ENCODE data around the gene RPL7A. TPM values are rescaled to one million over a fixed set of nuclear protein-coding genes. Genes with fewer than 3 reads are reported as not detected.
"Not testable (repeated sequence)": the region's sequence is repeated elsewhere in the genome, so short reads cannot be mapped to it uniquely, and the experiment has no call there.

RPL7A gene
- total RNA-seq, 2 experiments from 2014 or later, result 3,102 to 3,168 TPM

DNA sequence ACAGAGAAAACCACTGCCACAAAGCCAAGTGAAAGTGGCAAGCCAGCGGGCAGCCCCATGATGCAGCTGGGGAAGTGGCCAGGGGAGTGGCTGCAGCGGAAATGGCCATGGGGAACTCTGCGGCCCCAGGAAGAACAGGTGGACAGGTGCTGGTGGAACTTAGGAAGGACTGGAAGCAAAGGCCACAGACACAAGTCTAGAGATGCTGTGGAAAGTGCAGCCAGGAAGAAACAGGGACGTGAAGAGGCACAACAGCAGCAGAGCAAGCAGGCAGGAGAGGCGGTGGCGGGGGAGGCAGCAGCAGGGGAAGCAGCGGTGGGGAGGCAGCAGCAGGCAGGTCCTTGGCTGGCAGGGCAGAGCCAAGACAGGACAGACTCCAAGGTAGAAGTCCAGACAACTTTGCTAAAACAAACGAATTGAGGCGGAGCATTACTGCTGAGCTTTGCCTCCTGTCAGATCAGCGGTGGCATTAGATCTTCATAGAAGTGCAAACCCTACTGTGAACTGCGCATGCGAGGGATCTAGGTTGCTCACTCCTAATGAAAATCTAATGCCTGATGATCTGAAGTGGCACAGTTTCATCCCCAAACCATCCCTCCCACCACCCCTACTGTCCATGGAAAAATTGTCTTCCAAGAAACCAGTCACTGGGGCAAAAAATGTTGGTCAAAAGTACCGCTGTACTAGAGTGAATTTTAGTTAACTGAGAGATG is 23.9 kb upstream of the RPL7A start:
- POLR2A ChIA-PET, result no interaction called here
- CTCF ChIA-PET, result no interaction called here

GRCh38 chr9:133327021-133327420 is 21.0 kb upstream of the RPL7A start:
- CTCF ChIA-PET, POLR2A ChIA-PET: not testable (repeated sequence)

GRCh38 chr9:133327834-133328484 is 20.1 kb upstream of the RPL7A start:
- ChIA-PET POLR2A (no interaction called here), CTCF (no interaction called here)

DNA sequence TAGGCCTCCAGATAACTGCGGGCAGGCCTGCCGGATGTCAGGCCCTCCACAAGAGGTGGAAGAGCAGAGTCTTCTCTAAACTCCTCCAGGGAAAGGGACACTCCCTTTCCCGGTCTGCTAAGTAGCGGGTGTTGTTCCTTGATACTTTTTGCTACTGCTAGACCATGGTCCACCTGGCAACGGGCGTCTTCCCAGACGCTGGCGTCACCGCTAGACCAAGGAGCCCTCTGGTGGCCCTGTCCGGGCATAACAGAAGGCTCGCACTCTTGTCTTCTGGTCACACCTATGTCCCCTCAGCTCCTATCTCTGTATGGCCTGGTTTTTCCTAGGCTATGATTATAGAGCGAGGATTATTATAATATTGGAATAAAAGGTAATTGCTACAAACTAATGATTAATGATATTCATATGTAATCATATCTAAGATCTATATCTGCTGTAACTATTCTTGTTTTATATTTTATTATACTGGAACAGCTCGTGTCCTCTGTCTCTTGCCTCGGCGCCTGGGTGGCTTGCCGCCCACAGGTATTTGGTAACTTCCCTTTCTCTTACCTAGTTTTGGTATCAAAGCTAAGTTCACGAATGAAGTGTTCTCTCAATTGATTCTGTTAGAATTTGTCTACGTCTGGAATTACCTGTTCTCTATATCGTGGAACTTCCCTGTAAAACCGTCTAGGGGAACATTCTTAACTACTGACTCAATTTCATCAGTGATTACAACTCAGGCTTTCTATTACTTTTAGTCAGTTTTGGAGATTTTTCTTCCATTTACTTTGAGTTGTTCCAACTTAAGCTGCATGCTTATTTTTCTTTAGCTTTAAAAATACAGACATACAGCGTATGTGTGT is 18.5 kb upstream of the RPL7A start:
- CTCF ChIA-PET, result interaction anchor here (0.8 to 2.5 kb wide), 4 partner anchors 90 to 226 kb away, joined by 3 to 8 read pairs (median 4); no protein-coding TSS in a partner anchor
- POLR2A ChIA-PET, result not testable (repeated sequence)

DNA sequence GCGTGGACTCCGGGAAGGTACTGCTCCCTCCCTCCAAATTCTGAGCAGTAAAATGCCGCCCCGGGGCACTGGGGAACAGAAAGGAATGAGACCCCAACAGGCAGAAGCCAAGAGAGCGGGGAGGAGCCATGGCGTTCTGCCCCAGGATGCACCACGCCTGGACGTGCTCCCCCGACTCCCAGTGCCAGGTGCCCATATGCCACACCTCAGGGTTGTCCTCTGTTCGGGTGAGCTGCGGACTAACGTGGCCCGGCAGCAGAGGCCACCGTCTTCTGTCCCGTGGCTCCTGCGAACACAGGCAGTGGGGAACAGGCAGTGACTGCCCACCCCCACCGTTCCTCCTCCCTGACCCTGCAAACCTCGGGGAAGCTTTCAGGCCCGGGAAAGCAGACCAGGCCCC is 16.8 kb upstream of the RPL7A start:
- ChIA-PET CTCF (interaction anchor here (2.5 kb wide), 1 partner anchor 144 kb away, joined by 8 read pairs; no protein-coding TSS in a partner anchor), POLR2A (interaction anchor here (1.1 kb wide), 1 partner anchor 41 kb away, joined by 3 read pairs; no protein-coding TSS in a partner anchor)

GRCh38 chr9:133331641-133332380 is 16.2 kb upstream of the RPL7A start:
- POLR2A ChIA-PET, result interaction anchor here (0.5 kb wide), 1 partner anchor 43 kb away, joined by 3 read pairs; no protein-coding TSS in a partner anchor
- CTCF ChIA-PET, result interaction anchor here (2.5 kb wide), 1 partner anchor 144 kb away, joined by 8 read pairs; no protein-coding TSS in a partner anchor

DNA sequence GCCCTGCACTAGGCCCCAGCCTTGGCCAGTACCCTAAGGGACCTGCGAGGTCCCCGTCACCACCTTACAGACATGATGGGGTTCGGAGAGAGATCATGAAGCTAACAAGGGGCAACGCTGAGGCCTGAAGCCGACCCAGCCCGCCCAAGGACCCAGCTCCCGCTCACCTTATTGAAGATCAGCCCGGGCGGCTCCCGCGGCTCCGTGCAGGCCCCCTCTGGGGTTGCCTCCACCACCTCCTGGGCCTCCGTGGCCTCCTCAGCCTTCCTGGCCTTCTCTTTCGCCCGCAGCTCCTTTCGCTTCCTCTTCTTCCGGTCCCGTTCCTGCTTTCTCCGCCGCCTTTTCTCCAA is 15.7 kb upstream of the RPL7A start:
- ChIA-PET POLR2A (interaction anchor here (0.5 kb wide), 1 partner anchor 42 kb away, joined by 3 read pairs; no protein-coding TSS in a partner anchor), CTCF (no interaction called here)

GRCh38 chr9:133333011-133333410 is 15.0 kb upstream of the RPL7A start:
- ChIA-PET CTCF (no interaction called here), POLR2A (no interaction called here)

- POLR2A ChIA-PET, result no interaction called here
- CTCF ChIA-PET, result no interaction called here
Measured at GRCh38 chr9:133333566-133333965, 14.5 kb upstream of the RPL7A start.

GRCh38 chr9:133334161-133334560 is 13.9 kb upstream of the RPL7A start:
- POLR2A ChIA-PET, result no interaction called here
- CTCF ChIA-PET, result no interaction called here

GRCh38 chr9:133334888-133335287 is 13.1 kb upstream of the RPL7A start:
- CTCF ChIA-PET, result interaction anchor here (1.0 kb wide), 1 partner anchor 36 kb away, joined by 3 read pairs; no protein-coding TSS in a partner anchor
- POLR2A ChIA-PET, result interaction anchor here (1.4 to 1.5 kb wide), 2 partner anchors 13 to 15 kb away, joined by 8 to 9 read pairs; partner anchors contain the start of genes MED22 and RPL7A

DNA sequence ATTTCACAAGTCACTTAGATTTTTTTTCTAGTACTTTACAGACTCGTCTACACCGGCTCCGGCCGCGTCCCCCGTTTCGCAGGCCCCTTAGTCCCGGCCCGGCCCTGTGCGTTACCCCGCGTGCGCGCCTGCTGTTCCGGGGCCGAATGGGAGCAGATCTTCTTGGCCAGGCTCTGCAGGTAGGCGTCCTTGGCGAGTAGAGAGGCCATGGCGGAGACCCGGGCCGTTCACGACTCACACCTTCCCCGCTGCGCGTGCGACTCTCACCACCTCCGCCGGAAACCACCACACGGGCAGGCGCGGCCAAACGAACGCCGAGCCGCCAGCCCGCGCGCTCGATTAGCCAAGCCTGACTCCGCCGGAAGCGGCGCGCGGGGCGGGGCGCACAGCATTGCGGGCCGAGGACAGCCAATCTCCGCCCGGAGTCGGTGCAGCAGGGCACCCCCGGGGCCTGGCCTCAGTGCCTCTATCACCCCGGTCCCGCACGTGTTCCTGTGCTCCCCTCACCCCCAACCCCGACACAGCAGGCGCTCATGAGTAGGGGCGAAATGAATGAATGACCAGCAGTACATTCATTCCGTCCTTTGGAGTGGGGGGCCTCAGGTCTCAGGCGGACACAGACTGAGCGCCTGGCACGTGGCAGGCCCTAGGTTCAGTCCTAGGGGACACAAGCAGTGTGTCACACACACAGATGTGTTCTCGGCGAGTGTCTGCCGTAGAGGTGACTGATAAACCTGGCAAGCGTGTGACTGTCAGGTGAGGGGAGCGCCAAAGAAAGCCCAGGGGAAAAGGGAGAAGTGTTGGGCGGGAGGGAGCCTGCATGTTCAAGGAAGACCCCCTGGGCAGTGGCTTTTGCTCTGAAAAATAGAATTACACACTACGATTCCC is 11.8 kb upstream of the RPL7A start, which contains the start of gene SURF6:
Gene SURF6, minus strand, starts transcription at position 265 of the 888 bp plus-strand sequence. Its CDS starts 56 bp downstream, at position 209.
- ChIA-PET CTCF (interaction anchor here (0.7 to 1.0 kb wide), 2 partner anchors 35 to 124 kb away, joined by 3 read pairs; no protein-coding TSS in a partner anchor), POLR2A (interaction anchor here (0.5 to 1.5 kb wide), 7 partner anchors 12 to 933 kb away, joined by 3 to 9 read pairs (median 4); partner anchors contain the start of genes MED22 and RPL7A)

- ChIA-PET CTCF (interaction anchor here (1.3 to 1.7 kb wide), 4 partner anchors 10 to 147 kb away, joined by 3 to 4 read pairs (median 4); no protein-coding TSS in a partner anchor), POLR2A (interaction anchor here (1.4 to 1.5 kb wide), 2 partner anchors 8 to 31 kb away, joined by 4 read pairs; partner anchors contain the start of genes MED22 and RPL7A)
Measured at GRCh38 chr9:133339641-133340040, 8.4 kb upstream of the RPL7A start.

DNA sequence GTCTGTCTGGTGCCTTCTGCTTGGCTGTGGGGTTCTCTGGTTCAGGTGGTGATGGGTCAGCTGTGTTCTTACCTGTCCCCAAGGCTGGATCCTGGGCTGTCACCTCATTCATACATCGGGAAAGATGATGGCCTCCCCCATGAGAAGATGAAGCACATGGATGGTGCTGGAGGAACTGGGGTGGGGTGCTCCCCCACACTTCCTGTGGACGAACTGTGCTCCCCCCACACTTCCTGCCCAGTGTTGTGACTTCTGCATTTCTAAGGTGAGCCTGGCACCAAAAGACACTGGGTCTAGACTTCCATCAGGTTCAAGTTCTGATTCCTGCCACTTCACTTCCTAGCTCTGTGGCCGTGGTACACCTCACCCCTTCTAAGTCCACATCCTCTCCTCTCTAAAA is 7.8 kb upstream of the RPL7A start:
- POLR2A ChIA-PET, result interaction anchor here (1.4 to 1.5 kb wide), 2 partner anchors 8 to 31 kb away, joined by 4 read pairs; partner anchors contain the start of genes MED22 and RPL7A
- CTCF ChIA-PET, result interaction anchor here (1.3 to 1.7 kb wide), 3 partner anchors 9 to 146 kb away, joined by 3 to 4 read pairs (median 4); no protein-coding TSS in a partner anchor

- CTCF ChIA-PET, result interaction anchor here (1.5 kb wide), 1 partner anchor 11 kb away, joined by 4 read pairs; no protein-coding TSS in a partner anchor
- POLR2A ChIA-PET, result no interaction called here
Measured at GRCh38 chr9:133340916-133341315, 7.1 kb upstream of the RPL7A start.

DNA sequence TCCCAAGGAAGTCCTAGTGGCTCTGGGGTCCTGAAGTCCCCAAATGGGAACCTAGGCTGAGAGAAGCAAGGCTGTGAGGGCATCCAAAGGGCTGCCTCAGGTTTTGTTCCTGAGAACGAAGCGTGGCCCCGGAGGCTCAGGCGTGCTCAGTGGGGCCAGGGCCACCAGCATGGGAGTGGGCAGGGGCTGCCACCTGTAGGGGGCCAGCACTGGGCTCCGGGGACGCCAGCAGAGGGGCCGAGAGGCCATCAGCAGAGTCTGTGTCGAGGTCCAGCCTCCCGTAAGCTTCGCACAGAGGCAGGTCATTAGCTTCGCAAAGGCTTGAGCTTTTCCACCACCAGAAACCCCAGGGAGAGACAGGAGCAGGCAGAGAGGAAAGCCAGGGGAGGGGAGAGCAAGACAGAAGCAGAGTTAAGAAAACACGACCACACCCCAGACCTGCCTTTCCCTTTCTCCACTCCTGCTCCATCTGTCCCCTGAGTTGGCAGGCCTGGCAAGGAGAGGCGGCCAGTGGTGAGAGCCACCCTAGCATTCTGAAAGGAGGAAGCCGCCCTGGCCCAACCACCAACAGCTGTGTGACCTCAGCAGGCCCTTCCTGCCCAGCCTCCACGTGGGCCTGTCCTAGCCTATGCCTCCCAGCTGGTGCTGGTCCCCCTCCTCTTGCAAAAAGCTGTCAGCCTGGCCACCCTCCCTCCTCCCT is 6.5 kb upstream of the RPL7A start:
- ChIA-PET CTCF (interaction anchor here (1.1 to 1.5 kb wide), 2 partner anchors 10 to 35 kb away, joined by 3 to 4 read pairs; no protein-coding TSS in a partner anchor), POLR2A (no interaction called here)

DNA sequence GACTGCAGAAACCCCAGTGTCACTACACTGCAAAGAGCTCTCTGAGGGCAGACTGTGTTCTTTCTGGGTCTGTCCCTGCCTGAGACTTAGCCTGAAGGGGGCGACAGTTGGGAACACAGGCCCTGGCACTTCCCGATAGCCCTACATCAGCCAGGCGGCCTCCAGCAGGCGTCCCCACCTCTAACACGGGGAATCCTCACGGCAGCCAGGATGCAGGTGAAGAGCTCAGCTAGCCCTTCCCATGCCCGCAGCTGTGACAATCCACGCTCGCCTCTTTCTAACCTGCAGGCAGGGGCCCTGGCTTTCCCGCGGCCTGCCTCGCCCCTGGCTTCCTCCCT is 6.0 kb upstream of the RPL7A start:
- ChIA-PET POLR2A (no interaction called here), CTCF (interaction anchor here (1.1 to 1.5 kb wide), 2 partner anchors 10 to 35 kb away, joined by 3 to 4 read pairs; no protein-coding TSS in a partner anchor)
